GM19193 (cell line): ENCODE measurements around the gene REX1BD.

ENCODE experiments used
- POLR2A ChIP-seq: IDR thresholded peaks from 4 replicates; pipeline ENCODE4 v1.6.1; 2011; ENCODE audit not compliant: insufficient read depth, insufficient read length; ENCODE audit errors: extremely low read depth

The REX1BD gene

GRCh38 chr19:18607226-18608101 lies 18.9 kb downstream of the REX1BD start:
- no peak for TF ChIP-seq POLR2A

GRCh38 chr19:18608102-18608804 lies 19.7 kb downstream of the REX1BD start:
- TF ChIP-seq POLR2A = no peak

GRCh38 chr19:18608805-18609716 lies 20.5 kb downstream of the REX1BD start:
- TF ChIP-seq POLR2A = no peak

GRCh38 chr19:18609717-18610051 lies 21.1 kb downstream of the REX1BD start:
- TF ChIP-seq POLR2A = no peak

GRCh38 chr19:18610245-18610555 lies 21.6 kb downstream of the REX1BD start:
- no peak for TF ChIP-seq POLR2A

GRCh38 chr19:18610556-18611326 lies 22.1 kb downstream of the REX1BD start:
- TF ChIP-seq POLR2A = no peak

GRCh38 chr19:18611327-18612050 lies 22.9 kb downstream of the REX1BD start:
- TF ChIP-seq POLR2A = no peak

GRCh38 chr19:18612051-18612771 lies 23.6 kb downstream of the REX1BD start:
- no peak for TF ChIP-seq POLR2A

GRCh38 chr19:18612772-18613588 lies 24.4 kb downstream of the REX1BD start, which contains the start of gene TMEM59L:
Gene TMEM59L, plus strand, starts transcription at chr19:18612870. Its CDS starts 89 bp downstream, at chr19:18612959.
- no peak for TF ChIP-seq POLR2A

- no peak for TF ChIP-seq POLR2A
Observed at GRCh38 chr19:18613589-18614234, 25.1 kb downstream of the REX1BD start.

GRCh38 chr19:18616023-18616422 lies 27.4 kb downstream of the REX1BD start:
- no peak for TF ChIP-seq POLR2A

GRCh38 chr19:18617562-18617961 lies 29.0 kb downstream of the REX1BD start:
- no peak for TF ChIP-seq POLR2A
